A549 (cell line): ENCODE data around the gene ARHGAP44. TPM values are rescaled to one million over a fixed set of nuclear protein-coding genes. Genes with fewer than 3 reads are reported as not detected.

Source experiments
- ATAC-seq, 2 experiments: fragments of 200-7000 bp in 1 of 2; fragments of >200 bp in 1 of 2; cut with Nextera tagmentation in 1 of 2; cut with Tn5 transposase in 1 of 2; 3 replicates each; pipeline versions ENCODE4 v1.8.0 to v1.9.1; 2018 to 2020; ENCODE audit warnings: mild to moderate bottlenecking in 1 of 2, moderate library complexity in 1 of 2
- CTCF ChIA-PET: fragments of 300-600 bp; sonication (Branson Sonifier 250); formaldehyde crosslinking; extraction: SDS; loops from one replicate; lab custom pipeline; 2021; ENCODE audit warnings: antibody characterized with exemption, inconsistent platforms; lab: Yijun Ruan, JAX
- POLR2A ChIA-PET: fragments of 350-600 bp; formaldehyde crosslinking; extraction: SDS; loops from one replicate; lab custom pipeline; 2021; ENCODE audit warnings: antibody characterized with exemption, inconsistent platforms; lab: Yijun Ruan, JAX
- DNase-seq, 2 experiments: peaks; one replicate each; pipeline versions ENCODE4 v3.0.0 to v3.0.0-alpha.2; 2011 to 2016; ENCODE audit warnings: low read depth in 1 of 2, low spot score in 1 of 2
- FAIRE-seq: peaks from 2 replicates; lab custom pipeline; 2011; peaks lifted over from hg19 to GRCh38; lab: Jason Lieb, UNC
- H3K27ac ChIP-seq, 2 experiments: fragments of >200 bp; sonication (Bioruptor Twin); formaldehyde crosslinking; 3 replicates each; pipeline ENCODE4 v1.5.1; 2016 to 2017
- H3K4me1 ChIP-seq: fragments of >200 bp; sonication (Bioruptor Twin); formaldehyde crosslinking; 3 replicates; pipeline ENCODE4 v1.6.1; 2016
- H3K4me2 ChIP-seq: fragments of >200 bp; sonication (Bioruptor Twin); formaldehyde crosslinking; 3 replicates; pipeline ENCODE4 v1.6.1; 2016
- H3K4me3 ChIP-seq: fragments of >200 bp; sonication (Bioruptor Twin); formaldehyde crosslinking; 3 replicates; pipeline ENCODE4 v1.5.1; 2016
- H3K9me3 ChIP-seq: fragments of >200 bp; sonication (Bioruptor Twin); formaldehyde crosslinking; 3 replicates; pipeline ENCODE4 v1.6.1; 2016
- BHLHE40 ChIP-seq: IDR thresholded peaks from 2 replicates; pipeline ENCODE4 v1.6.1; 2012; ENCODE audit warnings: low read depth, low read length, inconsistent platforms
- CBX8 ChIP-seq: fragments of 200-600 bp; sonication (generic); IDR thresholded peaks from 2 replicates; pipeline ENCODE4 v1.6.1; 2016
- CEBPB ChIP-seq, 2 experiments: fragments of >200 bp in 1 of 2; sonication (Bioruptor Twin) in 1 of 2; formaldehyde crosslinking in 1 of 2; IDR thresholded peaks; 2 replicates each; pipeline ENCODE4 v1.6.1; 2012 to 2016
- CHD4 ChIP-seq: fragments of 200-600 bp; sonication (generic); IDR thresholded peaks from 2 replicates; pipeline ENCODE4 v1.6.1; 2016; ENCODE audit warnings: antibody characterized with exemption, mild to moderate bottlenecking, borderline replicate concordance
- EHMT2 ChIP-seq: fragments of 200-600 bp; sonication (generic); IDR thresholded peaks from 2 replicates; pipeline ENCODE4 v1.6.1; 2016; ENCODE audit warnings: antibody characterized with exemption, low read depth, mild to moderate bottlenecking, moderate library complexity
- EP300 ChIP-seq, 2 experiments: fragments of >200 bp; sonication (Bioruptor Twin); formaldehyde crosslinking; IDR thresholded peaks; 2 replicates in 1 of 2; 3 replicates in 1 of 2; pipeline ENCODE4 v1.6.1; 2016 to 2017
- GATA3 ChIP-seq: IDR thresholded peaks from 2 replicates; pipeline ENCODE4 v1.6.1; 2012; ENCODE audit warnings: borderline replicate concordance
- HDAC2 ChIP-seq: fragments of 200-600 bp; sonication (generic); IDR thresholded peaks from 2 replicates; pipeline ENCODE4 v1.6.1; 2016
- HEYL ChIP-seq: fragments of 250-450 bp; sonication (Bioruptor Pico); IDR thresholded peaks from 2 replicates; pipeline ENCODE4 v1.8.0; 2021; ENCODE audit warnings: mild to moderate bottlenecking, moderate library complexity
- HOXB13 ChIP-seq: fragments of 250-450 bp; sonication (Bioruptor Pico); IDR thresholded peaks from 2 replicates; pipeline ENCODE4 v1.5.0; 2020; ENCODE audit warnings: low read depth, mild to moderate bottlenecking, moderate library complexity
- KDM1A ChIP-seq: fragments of 200-600 bp; sonication (generic); IDR thresholded peaks from 2 replicates; pipeline ENCODE4 v1.6.1; 2016; ENCODE audit warnings: low read depth, mild to moderate bottlenecking
- MYC ChIP-seq: IDR thresholded peaks from 2 replicates; pipeline ENCODE4 v1.6.1; 2012; ENCODE audit warnings: mild to moderate bottlenecking, inconsistent platforms, low read length, improper control_type of control experiment, borderline replicate concordance
- NFE2L2 ChIP-seq: fragments of 150-350 bp; conservative IDR thresholded peaks from 2 replicates; pipeline ENCODE4 v1.6.1; 2014; ENCODE audit warnings: low read length
- NR3C1 ChIP-seq: fragments of >200 bp; sonication (Bioruptor Twin); formaldehyde crosslinking; IDR thresholded peaks from 3 replicates; pipeline ENCODE4 v1.6.1; 2017
- PHF8 ChIP-seq: fragments of 200-600 bp; sonication (generic); IDR thresholded peaks from 2 replicates; pipeline ENCODE4 v1.6.1; 2016; ENCODE audit warnings: low read depth, mild to moderate bottlenecking, antibody characterized with exemption, moderate library complexity, borderline replicate concordance
- POLR2A ChIP-seq: IDR thresholded peaks from 2 replicates; pipeline ENCODE4 v1.6.1; 2012; ENCODE audit warnings: mild to moderate bottlenecking, low read length
- RAD21 ChIP-seq, 2 experiments: fragments of >200 bp in 1 of 2; sonication (Bioruptor Twin) in 1 of 2; formaldehyde crosslinking in 1 of 2; IDR thresholded peaks in 1 of 2; conservative IDR thresholded peaks in 1 of 2; 2 replicates in 1 of 2; 3 replicates in 1 of 2; pipeline ENCODE4 v1.6.1; 2012 to 2018; ENCODE audit warnings: inconsistent platforms in 1 of 2
- RNF2 ChIP-seq: fragments of 200-600 bp; sonication (generic); IDR thresholded peaks from 2 replicates; pipeline ENCODE4 v1.6.1; 2016; ENCODE audit warnings: low read depth, mild to moderate bottlenecking, antibody characterized with exemption, moderate library complexity, borderline replicate concordance
- SMC3 ChIP-seq: fragments of >200 bp; sonication (Bioruptor Twin); formaldehyde crosslinking; IDR thresholded peaks from 3 replicates; pipeline ENCODE4 v1.6.1; 2018; ENCODE audit warnings: inconsistent platforms
- TFCP2L1 ChIP-seq: fragments of 250-450 bp; sonication (Bioruptor Pico); IDR thresholded peaks from 2 replicates; pipeline ENCODE4 v1.5.0; 2021; ENCODE audit warnings: mild to moderate bottlenecking
- ZC3H11A ChIP-seq: fragments of 450-650 bp; IDR thresholded peaks from 2 replicates; pipeline ENCODE4 v1.6.1; 2014; ENCODE audit warnings: antibody characterized with exemption, mild to moderate bottlenecking
- ZFP36 ChIP-seq: fragments of 450-650 bp; IDR thresholded peaks from 2 replicates; pipeline ENCODE4 v1.6.1; 2014; ENCODE audit warnings: borderline replicate concordance; ENCODE audit not compliant: partially characterized antibody
- ZSCAN20 ChIP-seq: fragments of 250-450 bp; sonication (Bioruptor Pico); IDR thresholded peaks from 2 replicates; pipeline ENCODE4 v1.8.0; 2022; ENCODE audit warnings: mild to moderate bottlenecking, moderate library complexity
- WGBS: methylation state at CpG from one replicate; pipeline ENCODE4 v1.1.6; 2017; ENCODE audit errors: missing lambda C conversion rate; 5-methylcytosine and 5-hydroxymethylcytosine counted together
- polyA plus RNA-seq, 4 experiments: library from polyadenylated mRNA; depleted of rRNA in 3 of 4; stranded (reverse); fragments of >200 nt; fragmentation: RNase III in 1 of 4; extraction: RNeasy Plus Mini Kit Qiagen cat#74134 plus additional on column Dnase treatment in 1 of 4; gene quantifications; 2 replicates in 3 of 4; 3 replicates in 1 of 4; pipeline ENCODE4 v1.2.3, GENCODE V29; 2011 to 2017
- TF ChIP-seq, protein P1 (sequence below): fragments of 450-650 bp; IDR thresholded peaks from 2 replicates; pipeline ENCODE4 v1.6.1; 2014; ENCODE audit warnings: antibody characterized with exemption
- TF ChIP-seq, protein P2 (sequence below): IDR thresholded peaks from 2 replicates; pipeline ENCODE4 v1.6.1; 2012
- TF ChIP-seq, protein P3 (sequence below): fragments of >200 bp; sonication (Bioruptor Twin); formaldehyde crosslinking; IDR thresholded peaks from 2 replicates; pipeline ENCODE4 v1.6.1; 2016
- TF ChIP-seq, protein P4 (sequence below): fragments of >200 bp; sonication (Bioruptor Twin); formaldehyde crosslinking; IDR thresholded peaks from 3 replicates; pipeline ENCODE4 v1.6.1; 2016
- TF ChIP-seq, protein P5 (sequence below): IDR thresholded peaks from 2 replicates; pipeline ENCODE4 v1.6.1; 2012; ENCODE audit warnings: low read depth, borderline replicate concordance

Gene ARHGAP44
- polyA plus RNA-seq, 2 of the 4 experiments (the other 2 are of a cell fraction), result 4.1 to 4.2 TPM

DNA sequence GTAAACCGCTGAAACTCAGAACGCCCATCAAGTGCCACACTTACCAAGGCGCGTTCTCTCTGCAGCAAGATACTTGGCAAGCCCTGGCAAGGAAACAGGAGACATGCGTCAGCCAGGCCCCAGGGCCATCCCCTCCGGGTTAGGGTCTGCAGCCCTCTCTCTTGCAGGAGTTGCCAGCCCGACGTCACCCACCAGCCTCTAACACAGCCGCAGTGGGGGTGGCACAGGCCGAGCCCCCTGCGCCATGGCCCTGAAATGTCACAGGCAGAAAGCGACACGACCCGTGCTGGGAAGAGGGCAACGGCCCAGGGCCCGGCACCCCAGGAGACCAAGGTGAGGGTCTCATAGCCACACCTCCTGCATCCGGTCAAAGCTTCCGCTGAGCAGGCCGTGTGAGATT is 206.6 kb downstream of the ARHGAP44 start:
- ChIA-PET POLR2A (no interaction called here), CTCF (interaction anchor here (0.7 to 1.7 kb wide), 4 partner anchors 9 to 329 kb away, joined by 3 to 5 read pairs (median 3); no protein-coding TSS in a partner anchor)
- FAIRE-seq (no peak), ATAC-seq (no peak)
- no peak overlapping the region for H3K27ac ChIP-seq
- 90% methylated on average over 11 of the region's 19 CpGs for WGBS
- TF ChIP-seq PHF8 (no peak), TFCP2L1 (no peak), HOXB13 (CRISPR knock-in tag) (no peak), ZFP36 (no peak), CBX8 (no peak), EHMT2 (no peak), NFE2L2 (no peak), SMC3 (no peak), ZSCAN20 (no peak), HEYL (CRISPR knock-in tag) (no peak)
- TF ChIP-seq, protein P1, sequence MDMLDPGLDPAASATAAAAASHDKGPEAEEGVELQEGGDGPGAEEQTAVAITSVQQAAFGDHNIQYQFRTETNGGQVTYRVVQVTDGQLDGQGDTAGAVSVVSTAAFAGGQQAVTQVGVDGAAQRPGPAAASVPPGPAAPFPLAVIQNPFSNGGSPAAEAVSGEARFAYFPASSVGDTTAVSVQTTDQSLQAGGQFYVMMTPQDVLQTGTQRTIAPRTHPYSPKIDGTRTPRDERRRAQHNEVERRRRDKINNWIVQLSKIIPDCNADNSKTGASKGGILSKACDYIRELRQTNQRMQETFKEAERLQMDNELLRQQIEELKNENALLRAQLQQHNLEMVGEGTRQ, result no peak
- TF ChIP-seq, protein P2, sequence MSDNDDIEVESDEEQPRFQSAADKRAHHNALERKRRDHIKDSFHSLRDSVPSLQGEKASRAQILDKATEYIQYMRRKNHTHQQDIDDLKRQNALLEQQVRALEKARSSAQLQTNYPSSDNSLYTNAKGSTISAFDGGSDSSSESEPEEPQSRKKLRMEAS, result no peak
- TF ChIP-seq, protein P3, sequence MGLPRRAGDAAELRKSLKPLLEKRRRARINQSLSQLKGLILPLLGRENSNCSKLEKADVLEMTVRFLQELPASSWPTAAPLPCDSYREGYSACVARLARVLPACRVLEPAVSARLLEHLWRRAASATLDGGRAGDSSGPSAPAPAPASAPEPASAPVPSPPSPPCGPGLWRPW, result no peak
- TF ChIP-seq, all 56 proteins: peak for 0
- DNase-seq, result no peak
- Histone ChIP-seq H3K4me3 (no peak overlapping the region), H3K4me1 (no peaks in the 10 kb centered on the region), H3K4me2 (no peak overlapping the region), H3K9me3 (no peaks in the 10 kb centered on the region)

DNA sequence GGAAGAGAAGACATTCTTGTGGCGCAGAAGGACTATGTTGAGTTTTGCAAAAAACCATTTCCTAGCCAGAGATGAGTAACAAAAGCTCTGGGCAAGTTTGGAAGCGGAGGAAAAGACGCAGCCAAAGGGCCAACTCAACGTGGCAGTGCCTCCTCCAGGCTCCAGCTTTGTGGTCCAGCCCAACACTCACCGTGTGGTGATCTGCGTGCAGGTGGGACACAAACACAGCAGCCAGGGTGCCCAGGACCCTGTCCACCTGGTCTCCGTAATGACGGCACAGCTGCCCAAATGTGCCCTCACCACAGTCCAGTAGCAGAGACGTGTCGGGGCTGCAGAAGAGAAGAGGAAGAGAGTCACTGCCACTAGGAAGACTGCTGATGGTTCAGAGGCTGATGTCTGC is 207.1 kb downstream of the ARHGAP44 start:
- no peak overlapping the region for H3K27ac ChIP-seq
- ChIA-PET POLR2A (no interaction called here), CTCF (interaction anchor here (0.7 to 2.5 kb wide), 6 partner anchors 8 to 330 kb away, joined by 3 to 6 read pairs (median 4); no protein-coding TSS in a partner anchor)
- ATAC-seq (no peak), DNase-seq (no peak), FAIRE-seq (no peak)
- H3K9me3 ChIP-seq, result no peaks in the 10 kb centered on the region
- H3K4me2 ChIP-seq, result no peak overlapping the region
- 94% methylated on average over 10 of the region's 10 CpGs for WGBS
- TF ChIP-seq CHD4 (no peak), BHLHE40 (no peak), POLR2A (no peak), RNF2 (no peak), GATA3 (no peak), NR3C1 (no peak), ZC3H11A (no peak), CEBPB (IDR thresholded peaks at IDR 0.05) (no peak), EP300 (IDR thresholded peaks at IDR 0.05) (no peak), ZSCAN20 (no peak), MYC (no peak), RAD21 (conservative IDR thresholded peaks at IDR 0.05 in 1 of 2, IDR thresholded peaks at IDR 0.05 in 1 of 2) (no peak), KDM1A (no peak), EHMT2 (no peak), HDAC2 (no peak)
- TF ChIP-seq, protein P4, sequence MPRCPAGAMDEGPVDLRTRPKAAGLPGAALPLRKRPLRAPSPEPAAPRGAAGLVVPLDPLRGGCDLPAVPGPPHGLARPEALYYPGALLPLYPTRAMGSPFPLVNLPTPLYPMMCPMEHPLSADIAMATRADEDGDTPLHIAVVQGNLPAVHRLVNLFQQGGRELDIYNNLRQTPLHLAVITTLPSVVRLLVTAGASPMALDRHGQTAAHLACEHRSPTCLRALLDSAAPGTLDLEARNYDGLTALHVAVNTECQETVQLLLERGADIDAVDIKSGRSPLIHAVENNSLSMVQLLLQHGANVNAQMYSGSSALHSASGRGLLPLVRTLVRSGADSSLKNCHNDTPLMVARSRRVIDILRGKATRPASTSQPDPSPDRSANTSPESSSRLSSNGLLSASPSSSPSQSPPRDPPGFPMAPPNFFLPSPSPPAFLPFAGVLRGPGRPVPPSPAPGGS, result no peak
- TF ChIP-seq, protein P5, sequence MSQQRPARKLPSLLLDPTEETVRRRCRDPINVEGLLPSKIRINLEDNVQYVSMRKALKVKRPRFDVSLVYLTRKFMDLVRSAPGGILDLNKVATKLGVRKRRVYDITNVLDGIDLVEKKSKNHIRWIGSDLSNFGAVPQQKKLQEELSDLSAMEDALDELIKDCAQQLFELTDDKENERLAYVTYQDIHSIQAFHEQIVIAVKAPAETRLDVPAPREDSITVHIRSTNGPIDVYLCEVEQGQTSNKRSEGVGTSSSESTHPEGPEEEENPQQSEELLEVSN, result no peak
- TF ChIP-seq, protein P3, result no peak
- no peak overlapping the region for H3K4me3 ChIP-seq
- no peaks in the 10 kb centered on the region for H3K4me1 ChIP-seq
